RWPE2 (cell line): ENCODE data around the gene GAN.

Experiments used
- ATAC-seq: fragments of 200-7000 bp; cut with Tn5 transposase; 3 replicates; pipeline ENCODE4 v1.9.1; 2021; ENCODE audit warnings: low read depth
- DNase-seq: peaks from one replicate; pipeline ENCODE4 v3.0.0-alpha.2; 2020; ENCODE audit warnings: low spot score
- H3K27ac ChIP-seq: fragments of 450-650 bp; 2 replicates; pipeline ENCODE4 v1.5.1; 2017; ENCODE audit warnings: mild to moderate bottlenecking; ENCODE audit not compliant: poor library complexity, severe bottlenecking
- H3K27me3 ChIP-seq: fragments of 250-450 bp; sonication (Bioruptor Pico); 2 replicates; pipeline ENCODE4 v1.5.1; 2021; ENCODE audit warnings: mild to moderate bottlenecking, moderate library complexity; ENCODE audit not compliant: insufficient read depth, poor library complexity, severe bottlenecking
- H3K36me3 ChIP-seq: fragments of 250-450 bp; sonication (Bioruptor Pico); 2 replicates; pipeline ENCODE4 v1.5.1; 2020; ENCODE audit warnings: low read depth, mild to moderate bottlenecking, moderate library complexity
- H3K4me1 ChIP-seq: fragments of 250-450 bp; sonication (Bioruptor Pico); 2 replicates; pipeline ENCODE4 v1.5.1; 2021; ENCODE audit warnings: mild to moderate bottlenecking, moderate library complexity; ENCODE audit not compliant: insufficient read depth, poor library complexity, severe bottlenecking
- H3K4me3 ChIP-seq: fragments of 250-450 bp; sonication (Bioruptor Pico); 2 replicates; pipeline ENCODE4 v1.5.1; 2021; ENCODE audit warnings: mild to moderate bottlenecking, moderate library complexity; ENCODE audit not compliant: severe bottlenecking
- H3K9me3 ChIP-seq: fragments of 250-450 bp; sonication (Bioruptor Pico); 2 replicates; pipeline ENCODE4 v1.5.1; 2021; ENCODE audit warnings: mild to moderate bottlenecking, moderate library complexity; ENCODE audit not compliant: severe bottlenecking
- TF ChIP-seq, protein P1 (sequence below): fragments of 450-650 bp; IDR thresholded peaks from one replicate; pipeline ENCODE4 v1.5.1; 2017; ENCODE audit warnings: mild to moderate bottlenecking, moderate library complexity; ENCODE audit not compliant: poor library complexity, severe bottlenecking

GAN gene

GRCh38 chr16:81427219-81427618 is 112.5 kb downstream of the GAN start:
- no peak for ATAC-seq
- DNase-seq: no peak
- TF ChIP-seq, protein P1, sequence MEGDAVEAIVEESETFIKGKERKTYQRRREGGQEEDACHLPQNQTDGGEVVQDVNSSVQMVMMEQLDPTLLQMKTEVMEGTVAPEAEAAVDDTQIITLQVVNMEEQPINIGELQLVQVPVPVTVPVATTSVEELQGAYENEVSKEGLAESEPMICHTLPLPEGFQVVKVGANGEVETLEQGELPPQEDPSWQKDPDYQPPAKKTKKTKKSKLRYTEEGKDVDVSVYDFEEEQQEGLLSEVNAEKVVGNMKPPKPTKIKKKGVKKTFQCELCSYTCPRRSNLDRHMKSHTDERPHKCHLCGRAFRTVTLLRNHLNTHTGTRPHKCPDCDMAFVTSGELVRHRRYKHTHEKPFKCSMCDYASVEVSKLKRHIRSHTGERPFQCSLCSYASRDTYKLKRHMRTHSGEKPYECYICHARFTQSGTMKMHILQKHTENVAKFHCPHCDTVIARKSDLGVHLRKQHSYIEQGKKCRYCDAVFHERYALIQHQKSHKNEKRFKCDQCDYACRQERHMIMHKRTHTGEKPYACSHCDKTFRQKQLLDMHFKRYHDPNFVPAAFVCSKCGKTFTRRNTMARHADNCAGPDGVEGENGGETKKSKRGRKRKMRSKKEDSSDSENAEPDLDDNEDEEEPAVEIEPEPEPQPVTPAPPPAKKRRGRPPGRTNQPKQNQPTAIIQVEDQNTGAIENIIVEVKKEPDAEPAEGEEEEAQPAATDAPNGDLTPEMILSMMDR: no peak
- H3K27ac ChIP-seq: no peak overlapping the region
- no peaks in the 10 kb centered on the region for H3K27me3 ChIP-seq
- H3K4me3 ChIP-seq: no peak overlapping the region
- no peaks in the 10 kb centered on the region for H3K9me3 ChIP-seq
- H3K36me3 ChIP-seq: no peaks in the 10 kb centered on the region
- H3K4me1 ChIP-seq: peaks cover 3% of the 10 kb centered on the region

- Histone ChIP-seq H3K9me3 (no peaks in the 10 kb centered on the region), H3K4me1 (peaks cover 3% of the 10 kb centered on the region), H3K27me3 (no peaks in the 10 kb centered on the region), H3K4me3 (no peak overlapping the region), H3K27ac (no peak overlapping the region), H3K36me3 (no peaks in the 10 kb centered on the region)
- DNase-seq (no peak), ATAC-seq (peak; percentile 60; the same call in 2 of the 3 replicates)
- TF ChIP-seq, protein P1: peak; percentile 58
Measured at GRCh38 chr16:81429045-81429521, 114.3 kb downstream of the GAN start.

GRCh38 chr16:81431554-81432353 is 117.0 kb downstream of the GAN start:
- Histone ChIP-seq H3K9me3 (no peaks in the 10 kb centered on the region), H3K36me3 (no peaks in the 10 kb centered on the region), H3K4me1 (no peaks in the 10 kb centered on the region), H3K27me3 (no peaks in the 10 kb centered on the region), H3K4me3 (no peak overlapping the region), H3K27ac (no peak overlapping the region)
- DNase-seq (no peak), ATAC-seq (peak; percentile 29; the same call in 1 of the 3 replicates)
- TF ChIP-seq, protein P1: no peak

GRCh38 chr16:81432937-81433557 is 118.3 kb downstream of the GAN start:
- Histone ChIP-seq H3K27me3 (no peaks in the 10 kb centered on the region), H3K4me3 (no peak overlapping the region), H3K4me1 (peaks cover 2% of the 10 kb centered on the region), H3K9me3 (no peaks in the 10 kb centered on the region), H3K36me3 (no peaks in the 10 kb centered on the region), H3K27ac (no peak overlapping the region)
- no peak for DNase-seq
- TF ChIP-seq, protein P1: no peak
- no peak for ATAC-seq

DNA sequence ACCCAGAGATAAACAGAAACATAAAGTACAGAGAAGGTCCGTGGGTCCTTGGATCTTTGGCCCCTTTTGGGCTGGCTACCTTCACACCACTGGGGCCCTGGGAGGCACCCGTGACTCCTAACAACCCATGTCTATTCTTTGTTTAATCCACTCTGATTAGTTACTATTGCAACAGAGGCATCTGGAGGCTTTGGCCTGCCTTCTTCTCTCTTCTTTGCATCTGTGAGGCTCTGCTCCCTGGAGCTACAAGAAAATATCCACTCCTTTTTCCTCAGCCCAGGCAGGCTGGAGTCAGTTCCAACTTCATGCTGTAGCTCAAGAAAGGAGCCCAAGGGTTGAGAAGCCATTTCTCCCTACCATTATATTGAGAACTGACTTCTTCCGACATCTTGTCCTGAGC is 120.3 kb downstream of the GAN start:
- TF ChIP-seq, protein P1: no peak
- no peaks in the 10 kb centered on the region for H3K9me3 ChIP-seq
- no peak overlapping the region for H3K4me3 ChIP-seq
- DNase-seq: no peak
- H3K4me1 ChIP-seq: peaks cover 7% of the 10 kb centered on the region
- ATAC-seq: no peak
- H3K36me3 ChIP-seq: no peaks in the 10 kb centered on the region
- H3K27ac ChIP-seq: no peak overlapping the region
- H3K27me3 ChIP-seq: no peaks in the 10 kb centered on the region
